ENCODE results near the gene GABBR2. TPM values are rescaled to one million over a fixed set of nuclear protein-coding genes. Genes with fewer than 3 reads are reported as not detected.

Gene GABBR2
- total RNA-seq, 2 donors from 2014 or later, result 1.2 to 1.3 TPM

- Histone ChIP-seq H3K27me3 (ENCODE audit: control insufficient read depth, insufficient read depth, low read length, poor library complexity, severe bottlenecking) (no peaks in the 10 kb centered on the region), H3K9me3 (ENCODE audit: control insufficient read depth, low read length) (no peaks in the 10 kb centered on the region), H3K4me1 (ENCODE audit: control insufficient read depth, insufficient read depth, low read length) (no peaks in the 10 kb centered on the region), H3K4me3 (ENCODE audit: low read length) (no peak overlapping the region), H3K27ac (ENCODE audit: low read depth, low read length) (no peak overlapping the region), H3K9ac (ENCODE audit: extremely low read depth, low read length, poor library complexity, severe bottlenecking) (no peak overlapping the region), H3K36me3 (ENCODE audit: control insufficient read depth, insufficient read depth, low read length) (no peaks in the 10 kb centered on the region)
- H3K4me3 Mint-ChIP-seq, result no peak overlapping the region
- peak; percentile 78 for TF ChIP-seq CTCF (conservative IDR thresholded peaks at IDR 0.05)
- peaks cover 2% of the 10 kb centered on the region for H3K27me3 Mint-ChIP-seq (ENCODE audit: insufficient read depth)
- 63 to 64% methylated on average over 4 to 5 of the region's 5 CpGs for WGBS, 2 experiments (ENCODE audit: insufficient coverage in 1 of 2, insufficient read length in 1 of 2)
- no peak overlapping the region for H3K27ac Mint-ChIP-seq
- no peaks in the 10 kb centered on the region for H3K4me1 Mint-ChIP-seq
- DNase-seq, result peak; percentile 65
- H3K36me3 Mint-ChIP-seq (ENCODE audit: low read depth), result no peaks in the 10 kb centered on the region
- H3K9me3 Mint-ChIP-seq, result no peaks in the 10 kb centered on the region
Observed at GRCh38 chr9:98523231-98523901, 185.4 kb downstream of the GABBR2 start.

- Histone ChIP-seq H3K9ac (ENCODE audit: extremely low read depth, low read length, poor library complexity, severe bottlenecking) (no peak overlapping the region), H3K4me1 (ENCODE audit: control insufficient read depth, insufficient read depth, low read length) (no peaks in the 10 kb centered on the region), H3K36me3 (ENCODE audit: control insufficient read depth, insufficient read depth, low read length) (no peaks in the 10 kb centered on the region), H3K27ac (ENCODE audit: low read depth, low read length) (no peak overlapping the region), H3K9me3 (ENCODE audit: control insufficient read depth, low read length) (no peaks in the 10 kb centered on the region), H3K4me3 (ENCODE audit: low read length) (no peak overlapping the region), H3K27me3 (ENCODE audit: control insufficient read depth, insufficient read depth, low read length, poor library complexity, severe bottlenecking) (no peaks in the 10 kb centered on the region)
- Mint-ChIP-seq H3K36me3 (ENCODE audit: low read depth) (no peaks in the 10 kb centered on the region), H3K9me3 (no peaks in the 10 kb centered on the region), H3K4me3 (no peak overlapping the region), H3K27me3 (ENCODE audit: insufficient read depth) (peaks cover 2% of the 10 kb centered on the region), H3K27ac (no peak overlapping the region), H3K4me1 (no peaks in the 10 kb centered on the region)
- no peak for TF ChIP-seq CTCF (conservative IDR thresholded peaks at IDR 0.05)
- DNase-seq, result no peak
Observed at GRCh38 chr9:98522487-98522886, 186.2 kb downstream of the GABBR2 start.

GRCh38 chr9:98521141-98521540 is 187.6 kb downstream of the GABBR2 start:
- Mint-ChIP-seq H3K27ac (no peak overlapping the region), H3K4me1 (no peaks in the 10 kb centered on the region), H3K27me3 (ENCODE audit: insufficient read depth) (peaks cover 2% of the 10 kb centered on the region), H3K9me3 (no peaks in the 10 kb centered on the region), H3K36me3 (ENCODE audit: low read depth) (no peaks in the 10 kb centered on the region), H3K4me3 (no peak overlapping the region)
- no peaks in the 10 kb centered on the region for H3K36me3 ChIP-seq (ENCODE audit: control insufficient read depth, insufficient read depth, low read length)
- H3K27me3 ChIP-seq (ENCODE audit: control insufficient read depth, insufficient read depth, low read length, poor library complexity, severe bottlenecking), result no peaks in the 10 kb centered on the region
- H3K4me3 ChIP-seq (ENCODE audit: low read length), result no peak overlapping the region
- H3K9me3 ChIP-seq (ENCODE audit: control insufficient read depth, low read length), result no peaks in the 10 kb centered on the region
- H3K4me1 ChIP-seq (ENCODE audit: control insufficient read depth, insufficient read depth, low read length), result no peaks in the 10 kb centered on the region
- DNase-seq, result no peak
- H3K9ac ChIP-seq (ENCODE audit: extremely low read depth, low read length, poor library complexity, severe bottlenecking), result no peak overlapping the region
- TF ChIP-seq CTCF (conservative IDR thresholded peaks at IDR 0.05), result no peak
- 85% methylated on average over 3 of the region's 3 CpGs; no CpG with 5 or more reads in 1 of the 2 experiments for WGBS, 2 experiments (ENCODE audit: insufficient coverage in 1 of 2, insufficient read length in 1 of 2)
- H3K27ac ChIP-seq (ENCODE audit: low read depth, low read length), result no peak overlapping the region
